Fibroblast of the aortic adventitia (primary cell): ENCODE measurements around the gene DLX5. TPM values are rescaled to one million over a fixed set of nuclear protein-coding genes. Genes with fewer than 3 reads are reported as not detected.

Experiments used
- DNase-seq: peaks from one replicate; pipeline ENCODE4 v3.0.0-alpha.2; 2010; ENCODE audit warnings: low read depth
- H3K4me3 ChIP-seq: 2 replicates; pipeline ENCODE4 v1.5.1; 2011; ENCODE audit warnings: low read depth, mild to moderate bottlenecking, control low read depth, low read length, moderate library complexity
- total RNA-seq: library from RNA; depleted of rRNA; stranded (reverse); fragments of >200 nt; gene quantifications from 2 replicates; pipeline ENCODE4 v1.2.3, GENCODE V29; 2012; ENCODE audit warnings: low replicate concordance
- TF ChIP-seq, protein P1 (sequence below): IDR thresholded peaks from 2 replicates; pipeline ENCODE4 v1.5.1; 2011; ENCODE audit warnings: mild to moderate bottlenecking, low read length, control low read depth, inconsistent platforms; ENCODE audit not compliant: insufficient read depth

DLX5 gene
- total RNA-seq, 1 donor, result not detected

DNA sequence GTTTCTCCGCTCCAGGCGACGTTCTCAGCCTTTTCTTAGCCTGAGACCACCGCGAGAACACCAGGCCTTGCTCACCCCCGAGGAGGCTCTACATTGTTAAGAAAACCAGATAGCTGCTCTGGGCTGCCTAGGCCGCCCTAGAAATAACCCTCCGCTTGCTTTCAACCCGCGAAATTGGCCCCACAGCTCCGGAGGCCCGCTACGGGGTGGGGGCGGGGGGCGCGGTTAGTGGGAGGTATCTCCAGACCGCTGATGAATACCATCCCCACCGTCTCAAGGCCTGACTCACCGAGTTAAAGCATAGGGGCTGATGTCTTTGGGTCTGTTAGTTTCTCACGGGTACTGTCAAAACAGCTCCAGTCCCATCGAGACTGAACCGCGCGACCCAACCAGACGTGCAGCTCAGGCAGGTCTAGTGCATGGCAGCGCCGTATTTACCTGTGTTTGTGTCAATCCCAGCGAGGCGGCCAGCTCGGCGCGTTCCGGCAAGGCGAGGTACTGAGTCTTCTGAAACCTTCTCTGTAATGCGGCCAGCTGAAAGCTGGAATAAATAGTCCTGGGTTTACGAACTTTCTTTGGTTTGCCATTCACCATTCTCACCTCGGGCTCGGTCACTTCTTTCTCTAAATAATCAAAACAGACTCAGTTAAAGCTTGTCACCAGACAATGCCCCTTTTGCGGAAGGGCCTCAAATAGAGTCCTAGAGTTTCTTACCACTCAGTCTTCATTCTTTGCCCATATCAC is 2.7 kb downstream of the DLX5 start:
- H3K4me3 ChIP-seq, result no peak overlapping the region
- TF ChIP-seq, protein P1, sequence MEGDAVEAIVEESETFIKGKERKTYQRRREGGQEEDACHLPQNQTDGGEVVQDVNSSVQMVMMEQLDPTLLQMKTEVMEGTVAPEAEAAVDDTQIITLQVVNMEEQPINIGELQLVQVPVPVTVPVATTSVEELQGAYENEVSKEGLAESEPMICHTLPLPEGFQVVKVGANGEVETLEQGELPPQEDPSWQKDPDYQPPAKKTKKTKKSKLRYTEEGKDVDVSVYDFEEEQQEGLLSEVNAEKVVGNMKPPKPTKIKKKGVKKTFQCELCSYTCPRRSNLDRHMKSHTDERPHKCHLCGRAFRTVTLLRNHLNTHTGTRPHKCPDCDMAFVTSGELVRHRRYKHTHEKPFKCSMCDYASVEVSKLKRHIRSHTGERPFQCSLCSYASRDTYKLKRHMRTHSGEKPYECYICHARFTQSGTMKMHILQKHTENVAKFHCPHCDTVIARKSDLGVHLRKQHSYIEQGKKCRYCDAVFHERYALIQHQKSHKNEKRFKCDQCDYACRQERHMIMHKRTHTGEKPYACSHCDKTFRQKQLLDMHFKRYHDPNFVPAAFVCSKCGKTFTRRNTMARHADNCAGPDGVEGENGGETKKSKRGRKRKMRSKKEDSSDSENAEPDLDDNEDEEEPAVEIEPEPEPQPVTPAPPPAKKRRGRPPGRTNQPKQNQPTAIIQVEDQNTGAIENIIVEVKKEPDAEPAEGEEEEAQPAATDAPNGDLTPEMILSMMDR, result no peak
- DNase-seq, result no peak

DNA sequence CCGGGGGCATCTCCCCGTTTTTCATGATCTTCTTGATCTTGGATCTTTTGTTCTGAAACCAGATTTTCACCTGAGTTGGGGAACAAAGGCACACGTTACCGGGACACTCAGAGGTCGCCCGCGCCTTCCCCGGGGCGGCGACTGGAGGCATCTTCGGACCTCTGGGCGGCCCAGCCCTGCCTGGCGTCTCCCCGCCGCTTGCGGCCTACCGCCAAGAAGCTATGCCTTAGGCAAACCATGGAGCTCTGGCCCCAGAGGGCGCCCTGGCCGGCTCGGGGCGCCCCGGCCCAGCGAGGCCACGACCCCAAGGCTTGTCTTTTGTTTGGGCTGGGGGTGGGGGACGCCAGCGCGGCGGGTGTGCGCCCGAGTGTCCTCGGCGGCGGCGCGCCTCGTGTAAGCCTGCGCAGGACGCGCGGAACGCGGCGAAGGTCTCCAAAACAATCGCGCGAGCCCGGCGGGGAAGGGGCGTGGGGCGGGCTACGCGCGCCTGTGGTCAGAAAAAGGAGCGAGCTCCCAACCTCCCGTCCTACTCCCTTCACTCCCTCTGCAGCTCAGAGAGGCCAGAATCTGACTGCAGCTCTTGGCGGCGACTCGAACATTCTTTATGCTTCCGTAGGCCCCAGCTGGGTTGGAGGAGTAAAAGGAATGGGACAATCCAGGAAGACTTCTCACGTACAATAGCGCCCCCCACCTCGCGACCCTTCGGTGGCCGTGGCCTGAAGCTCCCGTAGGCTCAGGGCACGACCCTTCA is 3.5 kb downstream of the DLX5 start:
- H3K4me3 ChIP-seq, result no peak overlapping the region
- DNase-seq, result no peak
- TF ChIP-seq, protein P1, result no peak

DNA sequence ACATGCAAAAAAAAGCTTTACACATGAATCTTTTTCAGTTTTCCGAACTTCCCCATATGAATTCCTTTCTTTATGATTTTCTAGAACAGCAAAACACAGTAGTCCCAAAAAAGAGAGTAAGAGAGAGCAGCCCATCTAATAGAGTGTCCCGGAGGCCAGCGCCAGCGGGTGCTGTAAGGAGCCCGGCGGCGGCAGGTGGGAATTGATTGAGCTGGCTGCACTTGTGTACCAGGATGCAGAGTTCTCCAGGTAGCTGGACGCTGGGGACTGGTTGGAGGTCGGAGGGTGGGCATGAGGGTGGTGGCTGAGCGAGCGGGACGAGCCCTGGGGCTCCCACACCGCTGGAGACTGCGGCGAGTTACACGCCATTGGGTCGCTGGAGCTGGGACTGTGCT is 4.0 kb downstream of the DLX5 start:
- no peak overlapping the region for H3K4me3 ChIP-seq
- DNase-seq, result no peak
- TF ChIP-seq, protein P1, result no peak

DNA sequence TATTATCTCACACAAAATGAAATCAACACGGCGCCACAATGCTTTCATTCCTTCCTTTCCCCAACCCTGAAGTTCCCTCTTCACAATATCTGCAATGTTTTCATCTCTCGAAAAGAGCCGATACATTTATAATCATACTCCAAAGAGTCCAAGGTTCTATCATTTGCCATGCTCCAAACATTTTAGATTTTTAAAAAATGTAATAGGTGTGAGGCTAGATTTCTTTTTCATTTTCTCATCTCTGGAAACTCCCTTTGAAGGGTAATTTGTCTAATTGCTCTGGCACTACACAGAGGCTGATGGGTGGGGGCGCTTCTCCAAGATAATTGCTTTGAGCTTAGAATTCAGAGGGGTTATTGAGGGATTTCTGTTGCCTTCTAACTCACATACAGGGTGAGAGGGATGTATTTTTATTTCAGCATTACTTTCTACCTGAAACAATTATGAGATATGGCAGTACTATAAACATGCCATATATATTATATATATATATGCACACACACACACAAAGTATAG is 4.9 kb downstream of the DLX5 start:
- TF ChIP-seq, protein P1, result no peak
- DNase-seq, result no peak
- H3K4me3 ChIP-seq, result no peak overlapping the region

DNA sequence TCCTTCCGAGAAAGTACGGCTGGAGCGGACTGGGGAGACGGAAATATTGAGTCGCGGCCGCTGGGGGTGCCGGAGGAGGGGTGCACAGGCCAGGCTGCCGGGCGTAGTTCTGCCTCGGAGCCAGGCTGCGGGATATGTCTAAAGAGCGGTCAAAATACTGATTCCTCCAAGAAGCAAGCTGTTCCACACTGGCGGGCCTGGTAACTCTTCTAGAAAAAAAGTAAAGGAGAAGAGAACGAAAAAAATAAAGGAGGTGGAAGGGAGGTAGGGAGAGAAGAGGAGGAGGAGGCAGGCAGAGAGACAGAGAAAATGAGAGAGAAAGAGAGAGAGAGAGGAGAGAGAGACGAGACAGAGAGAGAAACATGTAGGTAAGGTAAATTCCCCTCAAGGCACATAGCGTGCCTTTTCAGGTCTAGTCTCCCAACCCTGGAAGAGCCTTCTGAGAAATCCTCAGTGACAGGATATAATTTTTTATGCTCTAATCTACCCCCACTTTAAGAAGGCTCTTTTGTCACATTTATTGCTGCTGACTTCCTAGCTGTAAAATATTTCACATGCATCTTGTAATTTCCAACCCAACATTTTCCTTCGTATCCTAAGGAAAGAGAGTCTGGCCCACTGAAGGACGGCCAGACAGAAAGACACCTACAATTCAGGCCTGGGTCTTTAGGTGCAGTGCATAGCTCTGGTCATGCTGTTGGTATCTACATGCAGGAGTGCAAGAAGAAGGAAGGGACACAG is 5.7 kb downstream of the DLX5 start:
- no peak for DNase-seq
- H3K4me3 ChIP-seq, result no peak overlapping the region
- TF ChIP-seq, protein P1, result no peak

DNA sequence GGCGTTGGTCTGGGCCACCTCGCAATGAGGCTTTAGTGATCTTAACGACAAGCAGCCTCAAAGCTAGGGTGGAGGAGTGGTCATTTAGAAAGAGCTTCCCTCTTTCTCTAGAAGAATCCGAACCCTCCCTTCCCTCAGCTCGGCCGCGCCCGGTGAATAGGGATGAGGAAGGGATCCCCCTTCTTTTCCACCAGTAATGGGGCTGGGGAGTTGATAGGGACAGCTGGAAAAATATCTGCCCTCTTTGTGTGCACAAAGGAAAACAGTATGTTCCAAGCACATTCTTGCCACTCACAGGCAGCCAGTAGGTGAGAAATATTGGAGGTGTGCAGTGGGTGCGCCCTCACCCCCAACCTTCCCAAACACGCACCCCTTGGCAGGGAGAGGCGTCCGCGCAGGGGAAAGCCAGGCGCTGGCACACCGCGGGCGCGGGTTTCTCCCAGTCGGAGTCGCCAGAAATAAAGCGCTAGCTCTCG is 6.5 kb downstream of the DLX5 start:
- TF ChIP-seq, protein P1, result no peak
- no peak overlapping the region for H3K4me3 ChIP-seq
- no peak for DNase-seq
